Mucosa of stomach (tissue), 1 donor: ENCODE results near the gene MRPL20.
"Not testable (repeated sequence)": the region's sequence is repeated elsewhere in the genome, so short reads cannot be mapped to it uniquely, and the experiment has no call there.

Experiments
- H3K27me3 ChIP-seq: one replicate; pipeline ENCODE4 v1.7.0; 2013; ENCODE audit warnings: mild to moderate bottlenecking, low read length; ENCODE audit not compliant: control insufficient read depth, insufficient read depth
- H3K36me3 ChIP-seq: one replicate; pipeline ENCODE4 v1.7.0; 2013; ENCODE audit warnings: low read length; ENCODE audit not compliant: control insufficient read depth, insufficient read depth
- H3K4me1 ChIP-seq: one replicate; pipeline ENCODE4 v1.7.0; 2013; ENCODE audit warnings: mild to moderate bottlenecking, low read length; ENCODE audit not compliant: control insufficient read depth, insufficient read depth
- H3K4me3 ChIP-seq: one replicate; pipeline ENCODE4 v1.7.0; 2013; ENCODE audit warnings: low read length
- H3K9ac ChIP-seq: one replicate; pipeline ENCODE4 v1.7.0; 2013; ENCODE audit warnings: mild to moderate bottlenecking, low read length, moderate library complexity
- H3K9me3 ChIP-seq: one replicate; pipeline ENCODE4 v1.7.0; 2013; ENCODE audit warnings: mild to moderate bottlenecking, low read length, moderate library complexity; ENCODE audit not compliant: control insufficient read depth
- donor health status: Pancreatic carcinoma.

Gene MRPL20

DNA sequence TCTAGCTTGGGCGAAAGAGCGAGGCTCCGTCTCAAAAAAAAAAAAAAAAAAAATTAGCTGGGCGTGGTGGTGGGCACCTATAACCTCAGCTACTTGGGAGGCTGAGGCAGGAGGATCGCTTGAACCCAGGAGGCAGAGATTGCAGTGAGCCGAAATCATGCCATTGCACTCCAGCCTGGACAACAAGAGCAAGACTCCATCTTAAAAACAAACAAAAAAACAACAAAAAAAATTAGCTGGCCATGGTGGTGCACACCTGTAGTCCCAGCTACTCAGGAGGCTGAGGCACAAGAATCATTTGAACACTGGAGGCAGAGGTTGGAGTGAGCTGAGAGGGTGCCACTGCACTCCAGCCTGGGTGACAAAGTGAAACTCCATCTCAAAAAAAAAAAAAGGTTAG lies 21.9 kb upstream of the MRPL20 start:
- not testable (repeated sequence) for H3K4me3 ChIP-seq, H3K9ac ChIP-seq, H3K27me3 ChIP-seq, H3K36me3 ChIP-seq, H3K9me3 ChIP-seq
- peaks cover 44% of the 10 kb centered on the region for H3K4me1 ChIP-seq

DNA sequence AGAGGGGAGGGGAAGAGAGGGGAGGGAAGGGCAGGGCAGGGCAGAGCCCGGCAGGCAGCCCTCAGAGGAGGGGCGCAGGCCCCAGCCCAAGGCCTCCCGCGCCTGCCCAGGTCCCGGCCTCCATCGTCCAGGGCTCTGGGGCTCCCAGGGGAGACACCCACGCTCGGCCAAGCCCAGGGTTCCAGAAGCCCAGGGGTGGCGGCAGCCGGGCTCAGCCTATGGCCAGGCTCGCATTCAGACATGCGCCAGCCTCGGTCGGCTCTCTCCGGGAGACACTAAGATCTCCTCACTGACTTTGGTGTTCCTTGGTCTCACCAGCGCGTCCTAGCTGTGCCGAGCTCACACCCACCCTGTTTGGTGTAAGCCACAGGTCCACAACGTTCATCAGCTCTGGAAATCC lies 21.1 kb upstream of the MRPL20 start:
- Histone ChIP-seq H3K4me3 (no peak overlapping the region), H3K9ac (no peak overlapping the region), H3K9me3 (no peaks in the 10 kb centered on the region), H3K4me1 (peaks cover 36% of the 10 kb centered on the region), H3K36me3 (no peaks in the 10 kb centered on the region), H3K27me3 (peaks cover 6% of the 10 kb centered on the region)

DNA sequence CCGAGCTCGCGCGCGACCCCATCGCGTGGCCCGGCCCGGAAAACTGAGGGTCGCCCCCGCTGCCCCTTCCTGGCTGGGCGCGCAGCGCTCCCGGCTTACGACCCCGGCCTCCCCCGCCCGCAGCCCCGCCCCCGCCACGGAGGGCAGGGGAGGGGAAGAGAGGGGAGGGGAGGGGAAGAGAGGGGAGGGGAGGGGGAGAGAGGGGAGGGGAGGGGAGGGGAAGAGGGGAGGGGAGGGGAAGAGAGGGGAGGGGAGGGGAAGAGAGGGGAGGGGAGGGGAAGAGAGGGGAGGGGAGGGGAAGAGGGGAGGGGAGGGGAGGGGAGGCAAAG lies 20.7 kb upstream of the MRPL20 start:
- no peaks in the 10 kb centered on the region for H3K36me3 ChIP-seq
- H3K9me3 ChIP-seq: no peaks in the 10 kb centered on the region
- H3K4me1 ChIP-seq: peaks cover 32% of the 10 kb centered on the region
- peaks cover 6% of the 10 kb centered on the region for H3K27me3 ChIP-seq
- H3K9ac ChIP-seq: no peak overlapping the region
- no peak overlapping the region for H3K4me3 ChIP-seq

DNA sequence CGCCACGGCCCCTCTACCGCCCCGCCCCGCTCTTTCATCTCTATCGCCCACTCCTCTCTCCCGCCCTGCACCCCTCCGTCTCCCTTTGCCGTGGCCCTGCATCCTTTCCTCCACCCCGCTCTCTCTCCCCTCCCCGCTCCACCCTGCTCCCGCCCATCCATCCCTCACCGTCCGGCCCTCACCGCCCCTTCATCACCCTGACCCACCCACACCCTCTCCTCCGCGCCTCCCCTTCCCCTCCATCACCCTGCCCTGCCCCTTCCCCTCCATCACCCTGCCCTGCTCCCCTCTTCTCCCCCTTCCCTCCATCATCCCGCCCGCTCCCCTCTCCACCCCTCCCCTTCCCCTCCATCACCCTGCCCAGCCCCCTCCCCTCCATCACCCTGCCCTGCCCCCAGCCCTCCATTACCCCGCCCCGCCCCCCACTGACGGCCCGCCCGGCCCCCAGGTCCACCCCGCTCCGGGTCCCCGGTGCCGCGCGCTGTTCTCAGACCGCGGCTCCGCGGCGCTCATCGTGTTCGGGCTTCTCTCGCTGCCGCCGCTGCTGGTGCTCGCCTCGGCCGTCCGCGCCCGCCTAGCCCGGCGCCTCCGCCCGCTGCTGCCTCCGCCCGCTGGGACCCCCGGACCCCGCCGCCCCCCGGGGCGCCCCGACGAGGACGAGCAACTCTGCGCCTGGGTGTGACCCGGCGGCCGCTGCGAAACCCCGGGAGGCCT lies 20.2 kb upstream of the MRPL20 start:
- Histone ChIP-seq H3K4me3 (no peak overlapping the region), H3K9me3 (no peaks in the 10 kb centered on the region), H3K36me3 (no peaks in the 10 kb centered on the region), H3K4me1 (peaks cover 27% of the 10 kb centered on the region), H3K9ac (no peak overlapping the region), H3K27me3 (peaks cover 6% of the 10 kb centered on the region)

DNA sequence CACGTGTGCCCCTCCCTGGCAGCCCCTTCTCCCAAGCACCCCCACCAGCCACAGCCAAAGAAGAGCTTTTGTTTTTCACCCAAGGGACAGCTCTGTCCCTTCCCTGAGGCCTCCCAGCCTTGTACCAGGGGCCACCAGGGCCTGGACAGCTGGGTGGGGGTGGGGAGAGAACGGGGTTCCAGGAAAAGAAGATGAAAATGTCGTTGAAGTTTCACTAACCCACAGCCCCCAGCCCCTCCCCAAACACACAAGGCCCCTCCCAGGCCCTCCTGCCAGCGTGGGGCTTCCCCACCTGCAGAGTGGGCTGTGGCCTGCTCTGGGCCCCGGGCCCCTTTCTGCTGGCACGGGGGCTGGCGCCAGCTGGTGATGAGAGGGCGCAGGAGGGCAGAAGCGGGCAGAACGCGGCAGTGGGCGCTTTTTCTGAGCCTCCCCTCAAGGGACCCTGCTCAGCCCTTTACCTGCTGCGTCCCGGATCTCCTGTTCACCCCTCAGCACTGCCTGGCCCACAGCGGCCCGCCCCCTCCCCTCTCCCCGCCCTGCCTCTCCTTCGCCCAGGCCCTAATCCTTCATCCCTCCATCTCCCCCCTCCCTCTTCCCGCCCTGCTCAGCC lies 19.5 kb upstream of the MRPL20 start:
- peaks cover 6% of the 10 kb centered on the region for H3K27me3 ChIP-seq
- no peaks in the 10 kb centered on the region for H3K36me3 ChIP-seq
- H3K4me1 ChIP-seq: peaks cover 21% of the 10 kb centered on the region
- no peak overlapping the region for H3K4me3 ChIP-seq
- H3K9me3 ChIP-seq: no peaks in the 10 kb centered on the region
- H3K9ac ChIP-seq: no peak overlapping the region

DNA sequence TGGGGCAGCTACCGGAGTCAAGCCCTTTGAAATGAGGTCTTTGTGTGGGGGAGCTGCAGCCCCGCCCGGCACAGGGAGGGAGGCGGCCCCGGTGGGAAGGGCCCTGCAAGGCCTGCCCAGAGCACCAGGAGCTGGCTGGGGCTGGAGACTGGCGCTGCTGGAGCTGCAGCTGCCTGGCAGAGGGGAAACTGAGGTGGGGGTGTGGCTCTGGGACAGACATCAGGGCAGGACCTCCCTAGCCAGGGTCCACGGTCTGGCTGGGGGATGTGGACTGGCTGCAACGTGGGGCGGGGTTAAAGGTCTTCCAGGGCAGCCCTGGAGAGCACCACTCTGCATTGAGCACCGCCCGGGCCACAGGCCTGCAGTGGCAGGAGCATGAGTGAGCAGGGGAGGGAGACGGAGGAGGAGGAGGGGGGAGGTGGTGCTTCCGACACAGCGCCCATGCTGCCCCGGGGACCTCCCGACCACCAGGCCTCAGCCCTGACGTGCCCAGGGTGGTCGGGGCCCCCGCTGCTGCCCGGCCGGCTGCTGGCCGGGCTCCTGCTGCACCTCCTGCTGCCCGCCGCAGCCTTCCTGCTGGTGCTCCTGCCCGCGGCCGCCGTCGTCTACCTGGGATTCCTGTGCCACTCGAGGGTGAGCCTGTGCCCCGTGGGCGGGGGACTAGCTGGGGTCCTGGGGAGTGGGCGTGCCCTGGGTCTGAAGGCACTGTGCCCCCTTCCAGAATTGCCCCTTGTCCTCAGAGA lies 18.8 kb upstream of the MRPL20 start:
- Histone ChIP-seq H3K4me1 (peaks cover 15% of the 10 kb centered on the region), H3K36me3 (no peaks in the 10 kb centered on the region), H3K9ac (no peak overlapping the region), H3K27me3 (peaks cover 6% of the 10 kb centered on the region), H3K9me3 (no peaks in the 10 kb centered on the region), H3K4me3 (no peak overlapping the region)

DNA sequence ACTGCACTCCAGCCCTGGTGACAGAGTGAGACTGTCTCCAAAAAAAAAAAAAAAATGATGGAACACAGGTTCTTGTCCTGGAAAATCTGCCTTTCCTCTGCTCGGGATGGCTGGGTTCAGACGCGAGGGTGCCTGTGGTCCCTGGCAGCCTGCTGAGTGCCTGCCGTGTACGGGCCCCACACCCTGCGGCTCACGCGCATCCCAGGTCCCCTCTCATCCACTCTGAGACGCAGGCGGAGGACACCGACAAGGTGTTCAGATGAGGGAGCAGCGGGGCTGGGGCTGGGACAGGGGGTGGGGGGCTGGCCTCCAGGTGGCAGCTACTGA lies 18.3 kb upstream of the MRPL20 start:
- Histone ChIP-seq H3K36me3 (no peaks in the 10 kb centered on the region), H3K4me1 (peaks cover 14% of the 10 kb centered on the region), H3K27me3 (peaks cover 6% of the 10 kb centered on the region), H3K9me3 (no peaks in the 10 kb centered on the region), H3K9ac (no peak overlapping the region), H3K4me3 (no peak overlapping the region)

DNA sequence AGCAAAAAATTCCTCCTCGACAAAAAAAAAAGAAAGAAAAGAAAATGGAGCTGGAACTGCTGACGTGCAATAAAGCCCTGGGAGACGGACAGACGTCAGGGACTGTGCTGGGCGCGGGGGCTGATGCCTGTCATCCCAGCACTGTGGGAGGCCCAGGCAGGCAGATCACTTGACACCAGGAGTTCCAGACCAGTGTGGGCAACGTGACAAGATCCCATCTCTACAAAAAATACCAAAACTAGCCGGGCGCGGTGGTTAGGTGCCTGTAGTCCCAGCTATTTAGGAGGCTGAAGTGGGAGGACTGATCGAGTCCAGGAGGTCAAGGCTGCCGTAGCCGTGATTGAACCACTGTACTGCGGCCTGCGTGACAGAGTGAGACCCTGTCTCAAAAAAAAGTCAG lies 17.6 kb upstream of the MRPL20 start:
- Histone ChIP-seq H3K9ac (no peak overlapping the region), H3K9me3 (no peaks in the 10 kb centered on the region), H3K4me1 (peaks cover 7% of the 10 kb centered on the region), H3K27me3 (peaks cover 6% of the 10 kb centered on the region), H3K36me3 (no peaks in the 10 kb centered on the region), H3K4me3 (no peak overlapping the region)

DNA sequence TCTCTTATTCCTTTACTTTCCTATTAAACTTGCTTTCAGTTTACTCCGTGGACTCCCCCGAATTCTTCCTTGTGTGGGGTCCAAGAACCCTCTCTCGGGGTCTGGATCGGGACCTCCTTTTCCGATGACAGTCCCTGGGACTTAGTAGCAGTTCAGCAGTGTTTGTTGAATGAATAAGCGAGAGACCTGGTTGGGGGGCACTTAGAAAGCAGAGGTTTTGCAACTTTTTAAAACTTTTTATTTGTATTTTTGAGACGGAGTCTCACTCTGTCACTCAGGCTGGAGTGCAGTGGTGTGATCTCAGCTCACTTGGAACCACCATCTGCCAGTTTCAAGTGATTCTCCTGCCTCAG lies 16.1 kb upstream of the MRPL20 start:
- H3K4me3 ChIP-seq: no peak overlapping the region
- peaks cover 11% of the 10 kb centered on the region for H3K4me1 ChIP-seq
- peaks cover 6% of the 10 kb centered on the region for H3K27me3 ChIP-seq

DNA sequence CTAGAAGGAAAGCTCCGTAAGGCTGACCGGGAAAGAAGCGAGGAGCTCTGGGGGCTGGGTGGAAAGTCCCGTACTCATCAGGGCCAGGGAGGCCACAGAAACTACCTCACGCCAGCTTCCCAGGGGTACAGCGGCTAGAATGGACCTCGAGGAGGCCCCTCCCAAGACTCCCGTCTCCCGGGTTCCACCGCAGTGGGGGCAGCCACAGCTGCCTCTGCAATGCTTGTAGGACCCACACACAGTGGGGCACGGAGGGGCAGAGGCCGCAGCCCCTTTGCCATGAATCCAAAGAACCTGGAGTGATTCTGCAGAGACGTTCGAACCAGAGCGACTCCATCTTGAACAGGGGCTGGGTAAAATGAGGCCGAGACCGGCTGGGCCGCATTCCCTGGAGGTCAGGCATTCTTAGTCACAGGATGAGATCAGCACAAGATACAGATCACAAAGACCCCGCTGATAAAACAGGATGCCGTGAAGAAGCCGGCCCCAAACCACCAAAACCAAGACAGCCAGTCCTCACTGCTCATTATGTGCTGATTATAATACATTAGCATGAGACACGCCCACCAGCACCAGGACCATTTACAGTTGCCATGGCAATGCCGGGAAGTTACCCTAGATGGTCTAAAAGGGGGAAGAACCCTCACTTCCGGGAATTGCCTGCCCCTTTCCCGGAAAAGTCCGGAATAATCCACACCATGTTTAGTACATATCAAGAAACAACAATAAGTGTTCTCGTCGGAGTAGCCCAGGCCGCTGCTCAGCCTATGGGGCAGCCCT lies 15.6 kb upstream of the MRPL20 start:
- peaks cover 6% of the 10 kb centered on the region for H3K27me3 ChIP-seq
- no peak overlapping the region for H3K9ac ChIP-seq
- H3K9me3 ChIP-seq: no peaks in the 10 kb centered on the region
- H3K4me3 ChIP-seq: no peak overlapping the region
- no peaks in the 10 kb centered on the region for H3K36me3 ChIP-seq
- H3K4me1 ChIP-seq: peaks cover 11% of the 10 kb centered on the region

More for the DNA sequence above, 16.1 kb upstream of the MRPL20 start:
- Histone ChIP-seq H3K36me3 (no peaks in the 10 kb centered on the region), H3K9ac (no peak overlapping the region), H3K9me3 (no peaks in the 10 kb centered on the region)

DNA sequence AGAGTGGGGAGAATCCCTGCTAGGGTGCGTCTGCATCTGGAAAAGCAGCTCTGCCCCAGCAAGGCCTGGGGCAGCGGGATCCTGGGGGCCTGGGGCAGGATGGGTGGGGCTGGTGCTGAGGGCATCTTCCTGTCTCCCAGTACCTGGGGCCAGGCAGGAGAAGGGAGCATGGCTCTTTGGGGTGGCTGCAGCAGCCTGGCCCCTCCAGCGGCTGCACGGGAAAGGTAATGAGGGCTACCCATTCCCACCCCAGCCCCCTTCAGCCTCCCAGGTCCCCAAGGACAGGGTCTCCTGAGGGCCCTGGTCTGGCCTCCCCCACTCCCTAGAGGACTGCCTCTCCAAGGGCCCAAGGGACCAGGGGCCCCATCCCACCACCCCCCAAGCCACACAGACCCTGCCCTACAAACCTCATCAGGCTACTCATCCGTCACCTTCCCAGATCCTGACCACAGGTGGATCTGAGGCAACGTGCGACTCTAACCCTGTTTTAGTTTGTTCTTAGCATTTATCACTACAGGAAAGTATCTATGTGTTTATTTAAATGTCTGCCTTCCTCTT lies 14.9 kb upstream of the MRPL20 start:
- H3K4me1 ChIP-seq: peaks cover 11% of the 10 kb centered on the region

More for the DNA sequence above, 14.9 kb upstream of the MRPL20 start:
- H3K36me3 ChIP-seq: no peaks in the 10 kb centered on the region
- H3K9ac ChIP-seq: no peak overlapping the region
- no peaks in the 10 kb centered on the region for H3K9me3 ChIP-seq
- no peak overlapping the region for H3K4me3 ChIP-seq
- H3K27me3 ChIP-seq: peaks cover 6% of the 10 kb centered on the region
